ENCODE data around the gene SPRY2. TPM values are rescaled to one million over a fixed set of nuclear protein-coding genes. Genes with fewer than 3 reads are reported as not detected.

The SPRY2 gene, protein sequence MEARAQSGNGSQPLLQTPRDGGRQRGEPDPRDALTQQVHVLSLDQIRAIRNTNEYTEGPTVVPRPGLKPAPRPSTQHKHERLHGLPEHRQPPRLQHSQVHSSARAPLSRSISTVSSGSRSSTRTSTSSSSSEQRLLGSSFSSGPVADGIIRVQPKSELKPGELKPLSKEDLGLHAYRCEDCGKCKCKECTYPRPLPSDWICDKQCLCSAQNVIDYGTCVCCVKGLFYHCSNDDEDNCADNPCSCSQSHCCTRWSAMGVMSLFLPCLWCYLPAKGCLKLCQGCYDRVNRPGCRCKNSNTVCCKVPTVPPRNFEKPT
- 118 TPM for polyA plus RNA-seq (2013, experiment 1 of 2)
- 99.3 TPM for polyA plus RNA-seq (2013, experiment 2 of 2)

DNA sequence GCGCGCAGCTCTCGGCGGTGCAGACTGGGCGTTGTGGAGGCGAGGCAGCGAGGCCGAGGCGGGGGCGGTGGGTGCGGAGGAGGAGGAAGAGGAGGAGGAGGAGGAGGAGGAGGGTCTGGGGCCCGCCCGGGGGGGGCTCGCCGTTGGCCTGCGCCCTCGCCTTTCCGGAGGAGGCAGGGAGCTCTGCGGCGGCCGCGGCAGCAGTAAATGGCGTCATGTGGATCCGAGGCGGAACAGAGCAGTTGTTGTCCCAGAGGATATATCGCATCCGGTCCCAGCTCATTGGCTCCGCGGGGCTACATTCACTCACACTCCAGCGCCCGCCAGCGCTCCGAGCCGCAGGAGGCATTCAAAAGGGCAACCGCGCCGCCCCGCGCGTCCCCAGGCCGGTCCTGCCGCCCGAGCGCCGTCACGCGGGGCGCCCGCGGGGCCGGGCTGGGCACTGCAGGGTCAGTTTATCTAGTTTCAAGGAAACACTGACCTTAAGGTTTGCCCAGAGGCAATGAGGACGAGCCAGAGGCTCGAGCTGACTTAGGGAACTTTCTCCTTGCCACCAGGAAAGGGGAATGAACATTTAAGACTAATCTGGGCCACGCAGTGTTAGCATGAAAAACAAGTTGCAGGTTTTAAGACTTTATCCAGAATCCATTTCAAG is at the start of gene SPRY2:
Gene SPRY2 (minus strand): TSS at position 26 of the 655 bp plus-strand sequence. CDS start 3,421 bp downstream, outside the sequence.
- WGBS, 2 experiments (ENCODE audit: insufficient coverage in 2 of 2), result 0% methylated on average over 32 to 42 of the region's 54 CpGs
- Histone ChIP-seq H3K27ac (ENCODE audit: low read depth, low read length, severe bottlenecking) (peak within 1 kb of the TSS; percentile 99), H3K9me3 (ENCODE audit: control insufficient read depth, low read length) (no peaks in the 10 kb centered on the region), H3K4me1 (ENCODE audit: control insufficient read depth, insufficient read depth, low read length, poor library complexity, severe bottlenecking) (peaks cover 13% of the 10 kb centered on the region), H3K4me3 (ENCODE audit: extremely low read depth, insufficient read depth, low read length, poor library complexity, severe bottlenecking) (peak within 1 kb of the TSS; percentile 100), H3K36me3 (ENCODE audit: control insufficient read depth, insufficient read depth, low read length) (peaks cover 37% of the 10 kb centered on the region)

DNA sequence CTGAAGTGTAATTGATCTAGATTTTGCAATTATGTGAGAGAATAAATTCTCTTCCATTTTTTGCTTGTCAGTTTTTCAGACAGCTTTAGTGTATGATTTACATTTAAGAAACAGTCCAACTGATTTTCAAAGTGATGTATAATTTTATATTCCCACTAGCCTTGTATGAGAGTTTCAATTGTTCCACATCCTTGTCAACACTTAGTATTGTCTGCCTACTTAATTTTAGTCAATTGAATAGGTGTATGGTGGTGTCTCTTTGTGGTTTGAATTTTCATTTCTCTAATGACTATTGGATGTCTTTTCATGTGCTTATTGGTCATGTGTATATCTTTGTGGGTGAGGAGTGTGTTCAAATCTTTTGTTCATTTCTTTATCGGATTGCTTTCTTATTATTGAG is 49.4 kb upstream of the SPRY2 start:
- Histone ChIP-seq H3K9me3 (ENCODE audit: control insufficient read depth, low read length) (peaks cover 6% of the 10 kb centered on the region), H3K4me3 (ENCODE audit: extremely low read depth, insufficient read depth, low read length, poor library complexity, severe bottlenecking) (no peak overlapping the region), H3K4me1 (ENCODE audit: control insufficient read depth, insufficient read depth, low read length, poor library complexity, severe bottlenecking) (no peaks in the 10 kb centered on the region), H3K27ac (ENCODE audit: low read depth, low read length, severe bottlenecking) (no peak overlapping the region), H3K36me3 (ENCODE audit: control insufficient read depth, insufficient read depth, low read length) (no peaks in the 10 kb centered on the region)
- no CpG with 5 or more reads among the region's 1 CpG for WGBS, 2 experiments (ENCODE audit: insufficient coverage in 2 of 2)

DNA sequence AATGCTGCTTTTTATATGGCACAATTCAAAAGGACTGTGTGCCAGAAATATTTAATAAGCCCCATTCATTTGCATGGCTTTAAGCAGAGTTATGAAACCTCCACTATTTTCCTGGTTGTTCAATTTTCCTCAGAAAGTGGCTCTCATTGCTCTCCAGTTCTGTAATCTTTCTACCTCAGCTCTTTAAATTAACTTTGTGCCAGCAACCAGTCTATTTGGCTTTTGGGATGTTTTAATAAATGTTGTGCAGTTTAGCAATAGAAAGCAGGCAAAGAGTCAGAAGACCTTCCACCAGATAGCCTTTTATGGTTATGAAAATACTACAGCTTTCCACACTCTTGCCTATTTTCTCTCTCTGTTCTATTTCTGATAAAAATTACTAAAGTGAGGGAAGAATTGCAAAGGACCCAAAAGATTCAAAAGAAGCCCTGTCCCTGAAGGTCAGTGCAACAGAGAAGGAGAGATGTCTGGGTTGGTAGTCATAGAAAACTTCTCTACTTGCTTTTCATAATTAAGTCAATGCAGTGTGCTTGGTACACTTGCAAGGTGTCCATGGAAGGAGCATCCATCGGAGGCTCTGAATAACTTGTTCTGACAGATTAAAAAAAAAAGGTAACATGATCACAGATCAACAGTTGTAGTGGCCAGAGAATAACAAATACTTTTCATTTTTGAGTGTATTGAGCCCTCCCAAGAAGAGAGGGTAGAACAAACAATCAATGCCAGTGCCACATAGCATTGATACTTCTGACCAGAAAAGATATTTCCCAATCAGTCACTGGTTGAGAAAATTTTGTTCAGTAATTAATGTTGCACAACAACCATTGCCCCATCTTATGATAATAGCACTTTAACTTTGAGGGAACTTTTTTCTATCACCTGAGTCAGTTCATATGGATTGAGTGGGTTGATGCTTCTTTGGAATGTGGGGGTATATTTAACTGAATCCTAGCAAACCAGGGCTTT is 48.4 kb upstream of the SPRY2 start:
- H3K4me1 ChIP-seq (ENCODE audit: control insufficient read depth, insufficient read depth, low read length, poor library complexity, severe bottlenecking), result no peaks in the 10 kb centered on the region
- no peaks in the 10 kb centered on the region for H3K36me3 ChIP-seq (ENCODE audit: control insufficient read depth, insufficient read depth, low read length)
- no peak overlapping the region for H3K4me3 ChIP-seq (ENCODE audit: extremely low read depth, insufficient read depth, low read length, poor library complexity, severe bottlenecking)
- H3K9me3 ChIP-seq (ENCODE audit: control insufficient read depth, low read length), result peaks cover 6% of the 10 kb centered on the region
- WGBS, 2 experiments (ENCODE audit: insufficient coverage in 2 of 2), result 80% methylated on average over 1 of the region's 1 CpG; no CpG with 5 or more reads in 1 of the 2 experiments
- H3K27ac ChIP-seq (ENCODE audit: low read depth, low read length, severe bottlenecking), result no peak overlapping the region

DNA sequence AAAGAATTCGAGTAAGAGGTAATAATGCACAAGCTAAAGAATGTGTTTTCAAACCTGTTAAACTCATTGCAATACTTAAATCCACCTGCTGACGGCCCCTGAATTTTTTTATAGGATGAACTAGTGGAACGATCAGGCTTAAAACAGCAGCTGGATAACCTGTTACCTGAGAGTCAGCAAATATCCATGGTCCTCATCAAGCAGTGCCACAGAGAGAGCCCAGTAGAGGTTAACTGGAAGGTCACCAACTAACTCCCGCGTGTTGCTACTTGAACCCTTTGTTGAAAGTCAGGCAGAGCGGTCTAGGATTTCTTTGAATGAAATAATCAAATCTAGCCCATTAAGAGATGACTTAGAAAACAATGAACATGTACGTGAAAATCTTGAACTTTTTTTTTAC is 47.6 kb upstream of the SPRY2 start:
- WGBS, 2 experiments (ENCODE audit: insufficient coverage in 2 of 2), result 97 to 100% methylated on average over 4 to 5 of the region's 7 CpGs
- no peak overlapping the region for H3K4me3 ChIP-seq (ENCODE audit: extremely low read depth, insufficient read depth, low read length, poor library complexity, severe bottlenecking)

DNA sequence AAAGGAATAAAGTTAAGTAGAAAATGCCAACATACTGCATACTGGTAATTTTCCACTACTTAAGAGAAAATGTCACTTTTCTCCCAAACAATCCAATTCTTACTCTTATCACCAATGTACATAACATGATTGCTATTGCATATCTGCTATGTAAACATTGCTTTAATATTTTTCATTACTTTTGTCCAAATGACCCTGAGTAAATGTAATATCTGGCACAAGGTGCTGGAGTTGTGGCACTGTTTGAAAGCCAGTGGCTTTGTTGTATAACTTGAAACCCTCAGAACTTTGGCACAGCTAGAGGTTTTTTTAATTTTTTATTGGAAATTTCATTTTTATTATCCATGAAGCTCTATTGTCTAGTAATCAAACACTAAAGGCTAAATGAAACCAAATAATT is 45.7 kb upstream of the SPRY2 start:
- H3K27ac ChIP-seq (ENCODE audit: low read depth, low read length, severe bottlenecking), result no peak overlapping the region

More for the DNA sequence above, 47.6 kb upstream of the SPRY2 start:
- H3K4me1 ChIP-seq (ENCODE audit: control insufficient read depth, insufficient read depth, low read length, poor library complexity, severe bottlenecking), result no peaks in the 10 kb centered on the region
- no peak overlapping the region for H3K27ac ChIP-seq (ENCODE audit: low read depth, low read length, severe bottlenecking)
- H3K36me3 ChIP-seq (ENCODE audit: control insufficient read depth, insufficient read depth, low read length), result no peaks in the 10 kb centered on the region
- peaks cover 6% of the 10 kb centered on the region for H3K9me3 ChIP-seq (ENCODE audit: control insufficient read depth, low read length)

DNA sequence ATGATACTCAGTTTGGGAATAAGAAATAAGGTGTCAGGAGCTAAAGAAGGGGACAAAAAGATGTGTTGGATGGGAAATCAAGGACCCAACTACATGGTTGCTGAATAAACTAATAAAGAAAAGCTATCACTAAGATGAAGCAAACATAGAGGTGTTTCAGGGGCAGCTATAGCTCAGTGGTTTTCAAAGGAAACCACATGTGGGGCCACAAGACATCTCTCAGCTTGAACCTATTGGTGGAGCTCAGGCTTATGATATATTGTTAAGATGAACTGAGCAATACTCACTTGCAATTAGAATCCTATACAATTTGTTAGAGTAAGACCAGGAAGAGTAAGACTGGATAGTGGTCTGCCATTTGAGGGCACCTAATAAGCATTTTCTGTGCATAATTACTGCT is 45.1 kb upstream of the SPRY2 start:
- peaks cover 6% of the 10 kb centered on the region for H3K9me3 ChIP-seq (ENCODE audit: control insufficient read depth, low read length)
- no peaks in the 10 kb centered on the region for H3K36me3 ChIP-seq (ENCODE audit: control insufficient read depth, insufficient read depth, low read length)
- no peaks in the 10 kb centered on the region for H3K4me1 ChIP-seq (ENCODE audit: control insufficient read depth, insufficient read depth, low read length, poor library complexity, severe bottlenecking)
- H3K27ac ChIP-seq (ENCODE audit: low read depth, low read length, severe bottlenecking), result no peak overlapping the region
- no peak overlapping the region for H3K4me3 ChIP-seq (ENCODE audit: extremely low read depth, insufficient read depth, low read length, poor library complexity, severe bottlenecking)

More for the DNA sequence above, 45.7 kb upstream of the SPRY2 start:
- Histone ChIP-seq H3K4me1 (ENCODE audit: control insufficient read depth, insufficient read depth, low read length, poor library complexity, severe bottlenecking) (no peaks in the 10 kb centered on the region), H3K4me3 (ENCODE audit: extremely low read depth, insufficient read depth, low read length, poor library complexity, severe bottlenecking) (no peak overlapping the region), H3K9me3 (ENCODE audit: control insufficient read depth, low read length) (peaks cover 6% of the 10 kb centered on the region), H3K36me3 (ENCODE audit: control insufficient read depth, insufficient read depth, low read length) (no peaks in the 10 kb centered on the region)

DNA sequence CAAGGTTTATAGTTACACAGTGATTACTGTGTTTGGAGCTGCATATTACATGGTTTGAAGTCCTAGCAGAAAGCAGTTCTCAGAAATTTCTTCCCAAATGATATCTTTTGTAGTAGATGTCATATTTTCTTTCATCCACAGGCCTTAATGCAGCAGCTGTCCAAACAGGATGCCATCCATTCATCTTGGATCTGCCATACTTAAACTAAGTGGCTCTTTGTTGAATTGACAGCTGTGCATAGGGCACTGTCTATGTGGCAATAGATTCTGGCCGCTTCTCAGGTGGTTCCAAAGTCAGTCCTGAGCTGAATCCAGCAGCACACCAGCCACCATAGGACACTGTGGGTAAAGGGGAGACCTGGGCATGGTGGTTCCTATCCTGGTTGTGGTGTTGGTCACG is 41.6 kb upstream of the SPRY2 start:
- H3K9me3 ChIP-seq (ENCODE audit: control insufficient read depth, low read length), result no peaks in the 10 kb centered on the region
- no peak overlapping the region for H3K4me3 ChIP-seq (ENCODE audit: extremely low read depth, insufficient read depth, low read length, poor library complexity, severe bottlenecking)
- no peaks in the 10 kb centered on the region for H3K4me1 ChIP-seq (ENCODE audit: control insufficient read depth, insufficient read depth, low read length, poor library complexity, severe bottlenecking)
- H3K27ac ChIP-seq (ENCODE audit: low read depth, low read length, severe bottlenecking), result no peak overlapping the region
- H3K36me3 ChIP-seq (ENCODE audit: control insufficient read depth, insufficient read depth, low read length), result no peaks in the 10 kb centered on the region
- WGBS, 2 experiments (ENCODE audit: insufficient coverage in 2 of 2), result 93% methylated on average over 2 of the region's 2 CpGs; no CpG with 5 or more reads in 1 of the 2 experiments

DNA sequence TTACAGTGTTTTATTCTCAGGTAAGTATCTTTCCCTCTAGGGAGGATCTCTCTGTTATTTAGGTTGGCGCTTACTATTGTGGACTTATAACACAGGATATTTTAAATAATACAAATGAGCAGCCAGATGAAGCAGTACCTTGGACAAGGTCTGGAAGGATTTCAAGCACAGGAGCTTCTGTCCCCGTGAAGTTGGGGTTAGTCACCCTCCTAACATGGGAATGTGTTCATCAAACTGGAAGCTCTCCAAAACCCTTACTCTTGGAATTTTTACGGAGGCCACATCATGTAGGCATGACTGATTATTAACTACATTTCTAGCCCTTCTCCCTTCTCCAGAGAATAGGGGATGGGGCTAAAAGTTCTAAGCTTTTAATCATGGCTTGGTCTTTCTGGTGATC is 38.3 kb upstream of the SPRY2 start:
- H3K4me3 ChIP-seq (ENCODE audit: extremely low read depth, insufficient read depth, low read length, poor library complexity, severe bottlenecking), result no peak overlapping the region
- H3K9me3 ChIP-seq (ENCODE audit: control insufficient read depth, low read length), result no peaks in the 10 kb centered on the region
- no peaks in the 10 kb centered on the region for H3K4me1 ChIP-seq (ENCODE audit: control insufficient read depth, insufficient read depth, low read length, poor library complexity, severe bottlenecking)
- 100% methylated on average over 1 of the region's 3 CpGs for WGBS, 2 experiments (ENCODE audit: insufficient coverage in 2 of 2)
- H3K36me3 ChIP-seq (ENCODE audit: control insufficient read depth, insufficient read depth, low read length), result no peaks in the 10 kb centered on the region
- H3K27ac ChIP-seq (ENCODE audit: low read depth, low read length, severe bottlenecking), result no peak overlapping the region

DNA sequence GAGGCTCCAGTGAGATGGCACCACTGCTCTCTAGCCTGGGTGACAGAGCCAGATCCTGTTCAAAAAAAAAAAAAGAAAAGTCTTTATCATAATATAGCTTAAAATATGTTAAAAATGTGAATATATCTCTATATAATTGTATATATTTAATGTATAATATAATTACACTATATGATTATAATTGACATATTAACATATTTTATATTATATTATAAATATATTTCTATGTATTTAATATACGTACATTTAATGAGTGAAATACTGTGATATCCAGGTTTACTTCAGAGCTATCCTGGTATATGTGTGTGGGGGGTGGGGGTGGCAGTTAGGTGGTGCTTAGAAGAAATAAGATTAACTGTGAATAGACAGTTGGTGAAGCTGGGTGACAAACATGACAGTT is 35.6 kb upstream of the SPRY2 start:
- Histone ChIP-seq H3K27ac (ENCODE audit: low read depth, low read length, severe bottlenecking) (no peak overlapping the region), H3K4me1 (ENCODE audit: control insufficient read depth, insufficient read depth, low read length, poor library complexity, severe bottlenecking) (no peaks in the 10 kb centered on the region), H3K4me3 (ENCODE audit: extremely low read depth, insufficient read depth, low read length, poor library complexity, severe bottlenecking) (no peak overlapping the region), H3K36me3 (ENCODE audit: control insufficient read depth, insufficient read depth, low read length) (no peaks in the 10 kb centered on the region), H3K9me3 (ENCODE audit: control insufficient read depth, low read length) (no peaks in the 10 kb centered on the region)
- no CpG with 5 or more reads among the region's 1 CpG for WGBS, 2 experiments (ENCODE audit: insufficient coverage in 2 of 2)

DNA sequence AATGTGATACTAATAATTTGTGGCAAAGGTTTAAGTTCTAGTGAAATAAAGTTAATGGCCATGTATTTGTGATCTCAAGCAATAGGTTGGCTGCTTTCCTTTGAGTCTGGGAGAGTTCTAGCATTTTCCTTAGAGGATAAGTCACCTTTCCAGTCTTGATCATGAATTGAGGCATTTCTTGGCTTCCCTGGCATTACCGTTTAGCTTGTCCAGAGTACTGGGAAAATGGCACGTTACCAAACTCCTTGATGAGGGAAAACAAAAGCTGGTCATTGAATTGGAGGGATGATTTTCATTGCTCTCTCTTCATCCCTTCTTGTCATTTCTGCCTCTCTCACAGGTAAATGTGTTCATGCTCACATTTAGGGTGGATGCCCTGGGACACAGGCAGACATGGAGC is 34.0 kb upstream of the SPRY2 start:
- H3K36me3 ChIP-seq (ENCODE audit: control insufficient read depth, insufficient read depth, low read length), result no peaks in the 10 kb centered on the region
- H3K9me3 ChIP-seq (ENCODE audit: control insufficient read depth, low read length), result no peaks in the 10 kb centered on the region
- 85 to 88% methylated on average over 2 of the region's 2 CpGs for WGBS, 2 experiments (ENCODE audit: insufficient coverage in 2 of 2)
- no peaks in the 10 kb centered on the region for H3K4me1 ChIP-seq (ENCODE audit: control insufficient read depth, insufficient read depth, low read length, poor library complexity, severe bottlenecking)
- no peak overlapping the region for H3K27ac ChIP-seq (ENCODE audit: low read depth, low read length, severe bottlenecking)
- no peak overlapping the region for H3K4me3 ChIP-seq (ENCODE audit: extremely low read depth, insufficient read depth, low read length, poor library complexity, severe bottlenecking)

All from mesodermal cell (in vitro differentiated cells).